ENCODE measurements around the gene LMO3. TPM values are rescaled to one million over a fixed set of nuclear protein-coding genes. Genes with fewer than 3 reads are reported as not detected.

LMO3 gene
- total RNA-seq, 2 donors from 2014 or later: 45.4 to 49.5 TPM

- no peaks in the 10 kb centered on the region for H3K4me1 ChIP-seq (ENCODE audit: control insufficient read depth in 1 of 2, low read depth in 2 of 2)
- H3K27me3 ChIP-seq (replicated peaks; ENCODE audit: insufficient read depth): no peaks in the 10 kb centered on the region
- DNase-seq (ENCODE audit: low spot score) (no peak), ATAC-seq (ENCODE audit: insufficient number of reproducible peaks, low FRiP score, low read depth) (no peak)
- TF ChIP-seq CTCF (IDR thresholded peaks at IDR 0.05): no peak
- no peaks in the 10 kb centered on the region for H3K9me3 ChIP-seq
- H3K4me3 ChIP-seq: no peak overlapping the region
- H3K27ac ChIP-seq: no peak overlapping the region
- H3K36me3 ChIP-seq: no peaks in the 10 kb centered on the region
These were observed 26.9 kb downstream of the LMO3 start for GRCh38 chr12:16579041-16579440.

- DNase-seq (ENCODE audit: low spot score): no peak
- ATAC-seq (ENCODE audit: insufficient number of reproducible peaks, low FRiP score, low read depth): no peak
- Histone ChIP-seq H3K27me3 (replicated peaks; ENCODE audit: insufficient read depth) (no peaks in the 10 kb centered on the region), H3K4me3 (no peak overlapping the region), H3K36me3 (no peaks in the 10 kb centered on the region), H3K9me3 (no peaks in the 10 kb centered on the region), H3K27ac (no peak overlapping the region), H3K4me1 (ENCODE audit: control insufficient read depth in 1 of 2, low read depth in 2 of 2) (peaks cover 0 to 3% of the 10 kb centered on the region in 2 donors)
- no peak for TF ChIP-seq CTCF (IDR thresholded peaks at IDR 0.05)
These were observed 32.4 kb downstream of the LMO3 start for GRCh38 chr12:16573398-16574077.

GRCh38 chr12:16568873-16569272, 37.1 kb downstream of the LMO3 start:
- no peak overlapping the region for H3K27ac ChIP-seq
- ATAC-seq (ENCODE audit: insufficient number of reproducible peaks, low FRiP score, low read depth) (no peak), DNase-seq (ENCODE audit: low spot score) (no peak)
- no peaks in the 10 kb centered on the region for H3K36me3 ChIP-seq
- no peak overlapping the region for H3K4me3 ChIP-seq
- H3K27me3 ChIP-seq (replicated peaks; ENCODE audit: insufficient read depth): no peaks in the 10 kb centered on the region
- H3K4me1 ChIP-seq (ENCODE audit: control insufficient read depth in 1 of 2, low read depth in 2 of 2): peaks cover 0 to 3% of the 10 kb centered on the region in 2 donors
- no peaks in the 10 kb centered on the region for H3K9me3 ChIP-seq
- TF ChIP-seq CTCF (IDR thresholded peaks at IDR 0.05): no peak

GRCh38 chr12:16564675-16565074, 41.3 kb downstream of the LMO3 start:
- ATAC-seq (ENCODE audit: insufficient number of reproducible peaks, low FRiP score, low read depth) (no peak), DNase-seq (ENCODE audit: low spot score) (no peak)
- Histone ChIP-seq H3K27ac (no peak overlapping the region), H3K27me3 (replicated peaks; ENCODE audit: insufficient read depth) (no peaks in the 10 kb centered on the region), H3K36me3 (no peaks in the 10 kb centered on the region), H3K4me1 (ENCODE audit: control insufficient read depth in 1 of 2, low read depth in 2 of 2) (peaks cover 0 to 6% of the 10 kb centered on the region in 2 donors), H3K9me3 (no peaks in the 10 kb centered on the region), H3K4me3 (no peak overlapping the region)
- TF ChIP-seq CTCF (IDR thresholded peaks at IDR 0.05): no peak

GRCh38 chr12:16563504-16563903, 42.5 kb downstream of the LMO3 start:
- Histone ChIP-seq H3K27me3 (replicated peaks; ENCODE audit: insufficient read depth) (no peaks in the 10 kb centered on the region), H3K36me3 (no peaks in the 10 kb centered on the region), H3K4me3 (no peak overlapping the region), H3K9me3 (no peaks in the 10 kb centered on the region), H3K4me1 (ENCODE audit: control insufficient read depth in 1 of 2, low read depth in 2 of 2) (peaks cover 0 to 6% of the 10 kb centered on the region in 2 donors), H3K27ac (no peak overlapping the region)
- TF ChIP-seq CTCF (IDR thresholded peaks at IDR 0.05): no peak
- DNase-seq (ENCODE audit: low spot score) (no peak), ATAC-seq (ENCODE audit: insufficient number of reproducible peaks, low FRiP score, low read depth) (no peak)
